ENCODE results near the gene EBF3. TPM values are rescaled to one million over a fixed set of nuclear protein-coding genes. Genes with fewer than 3 reads are reported as not detected.

The EBF3 gene
- total RNA-seq, 1 donor from 2014 or later: 0.15 TPM

DNA sequence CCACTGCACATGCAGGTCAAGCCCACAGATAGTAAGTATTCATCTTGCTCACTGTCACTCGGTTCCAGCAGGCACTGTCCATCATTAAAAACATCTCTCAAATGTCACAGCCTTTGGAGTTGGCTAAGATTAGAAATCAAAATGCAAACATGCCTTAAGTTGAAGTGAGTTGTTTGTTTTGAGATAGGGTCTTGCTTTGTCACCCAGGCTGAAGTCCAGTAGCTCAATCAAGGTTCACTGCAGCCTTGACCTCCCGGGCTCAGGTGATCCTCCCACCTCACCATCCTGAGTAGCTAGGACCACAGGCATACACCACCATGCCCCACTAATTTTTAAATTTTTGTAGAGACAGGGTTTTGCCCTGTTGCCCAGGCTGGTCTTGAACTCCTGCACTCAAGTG is 98.1 kb downstream of the EBF3 start:
- peak overlapping the region; percentile 33 for H3K27ac Mint-ChIP-seq
- no peaks in the 10 kb centered on the region for H3K9me3 Mint-ChIP-seq
- peaks cover 43% of the 10 kb centered on the region for H3K4me1 Mint-ChIP-seq
- no peaks in the 10 kb centered on the region for H3K36me3 ChIP-seq
- H3K27ac ChIP-seq: no peak overlapping the region
- H3K4me1 ChIP-seq: peaks cover 35% of the 10 kb centered on the region
- no peak overlapping the region for H3K4me2 ChIP-seq
- H4K20me1 ChIP-seq (ENCODE audit: low read depth): no peaks in the 10 kb centered on the region
- H3K27me3 Mint-ChIP-seq (ENCODE audit: insufficient read depth, low read depth): peaks cover 7% of the 10 kb centered on the region
- no peak overlapping the region for H3K4me3 Mint-ChIP-seq
- H3K9me3 ChIP-seq (ENCODE audit: low read depth): no peaks in the 10 kb centered on the region
- peaks cover 2% of the 10 kb centered on the region for H3K36me3 Mint-ChIP-seq
- no peak overlapping the region for H3K4me3 ChIP-seq
- no peak overlapping the region for H2AFZ ChIP-seq (replicated peaks)
- DNase-seq (ENCODE audit: low spot score): no peak
- TF ChIP-seq EZH2phosphoT487 (IDR thresholded peaks at IDR 0.05): no peak
- TF ChIP-seq CTCF (IDR thresholded peaks at IDR 0.05): no peak
- TF ChIP-seq EZH2 (IDR thresholded peaks at IDR 0.05): no peak
- peaks cover 3% of the 10 kb centered on the region for H3F3A ChIP-seq (ENCODE audit: low read depth)
- no peaks in the 10 kb centered on the region for H3K27me3 ChIP-seq
- H3K9ac ChIP-seq: no peak overlapping the region
- H3K79me2 ChIP-seq (ENCODE audit: low read depth): no peaks in the 10 kb centered on the region

- Histone ChIP-seq H3K27ac (no peak overlapping the region), H2AFZ (replicated peaks) (no peak overlapping the region), H3K4me1 (peaks cover 30% of the 10 kb centered on the region), H3K79me2 (ENCODE audit: low read depth) (no peaks in the 10 kb centered on the region), H3K9me3 (ENCODE audit: low read depth) (no peaks in the 10 kb centered on the region), H3K9ac (no peak overlapping the region), H3K36me3 (no peaks in the 10 kb centered on the region), H3K4me3 (no peak overlapping the region), H3K4me2 (no peak overlapping the region), H4K20me1 (ENCODE audit: low read depth) (no peaks in the 10 kb centered on the region), H3F3A (ENCODE audit: low read depth) (no peaks in the 10 kb centered on the region), H3K27me3 (no peaks in the 10 kb centered on the region)
- no peak for DNase-seq (ENCODE audit: low spot score)
- H3K27me3 Mint-ChIP-seq (ENCODE audit: insufficient read depth, low read depth): peaks cover 7% of the 10 kb centered on the region
- no peaks in the 10 kb centered on the region for H3K9me3 Mint-ChIP-seq
- H3K36me3 Mint-ChIP-seq: peaks cover 2% of the 10 kb centered on the region
- H3K4me1 Mint-ChIP-seq: peaks cover 37% of the 10 kb centered on the region
- TF ChIP-seq CTCF (IDR thresholded peaks at IDR 0.05) (no peak), EZH2phosphoT487 (IDR thresholded peaks at IDR 0.05) (no peak), EZH2 (IDR thresholded peaks at IDR 0.05) (no peak)
- H3K4me3 Mint-ChIP-seq: no peak overlapping the region
- H3K27ac Mint-ChIP-seq: no peak overlapping the region
Measured at GRCh38 chr10:129865413-129865812, 98.7 kb downstream of the EBF3 start.

GRCh38 chr10:129864601-129865126 is 99.4 kb downstream of the EBF3 start:
- Histone ChIP-seq H3K4me1 (peaks cover 24% of the 10 kb centered on the region), H3K4me2 (no peak overlapping the region), H3F3A (ENCODE audit: low read depth) (no peaks in the 10 kb centered on the region), H3K9ac (no peak overlapping the region), H3K9me3 (ENCODE audit: low read depth) (no peaks in the 10 kb centered on the region), H3K27ac (no peak overlapping the region), H3K4me3 (no peak overlapping the region), H4K20me1 (ENCODE audit: low read depth) (no peaks in the 10 kb centered on the region), H3K27me3 (no peaks in the 10 kb centered on the region), H3K36me3 (no peaks in the 10 kb centered on the region), H2AFZ (replicated peaks) (no peak overlapping the region), H3K79me2 (ENCODE audit: low read depth) (no peaks in the 10 kb centered on the region)
- Mint-ChIP-seq H3K4me3 (no peak overlapping the region), H3K36me3 (peaks cover 2% of the 10 kb centered on the region), H3K4me1 (peaks cover 31% of the 10 kb centered on the region), H3K9me3 (no peaks in the 10 kb centered on the region), H3K27me3 (ENCODE audit: insufficient read depth, low read depth) (peaks cover 7% of the 10 kb centered on the region), H3K27ac (no peak overlapping the region)
- TF ChIP-seq EZH2phosphoT487 (IDR thresholded peaks at IDR 0.05) (no peak), EZH2 (IDR thresholded peaks at IDR 0.05) (no peak), CTCF (IDR thresholded peaks at IDR 0.05) (no peak)
- no peak for DNase-seq (ENCODE audit: low spot score)
